ENCODE measurements around the gene CDC45.

- TF ChIP-seq CTCF (conservative IDR thresholded peaks at IDR 0.05): no peak
- no peak for TF ChIP-seq EZH2 (IDR thresholded peaks at IDR 0.05; ENCODE audit: low read depth)
These were observed 26.0 kb downstream of the CDC45 start for GRCh38 chr22:19505735-19506126.
